HG02588 (cell line): ENCODE results near the gene LPCAT1.
"Not testable (repeated sequence)": the region's sequence is repeated elsewhere in the genome, so short reads cannot be mapped to it uniquely, and the experiment has no call there.

Source experiments
- ATAC-seq: cut with Tn5 transposase; IDR thresholded peaks from one replicate; pipeline ENCODE4 v1.9.1; 2021; ENCODE audit warnings: mild to moderate bottlenecking, moderate library complexity; ENCODE audit not compliant: unreplicated experiment

LPCAT1 gene

DNA sequence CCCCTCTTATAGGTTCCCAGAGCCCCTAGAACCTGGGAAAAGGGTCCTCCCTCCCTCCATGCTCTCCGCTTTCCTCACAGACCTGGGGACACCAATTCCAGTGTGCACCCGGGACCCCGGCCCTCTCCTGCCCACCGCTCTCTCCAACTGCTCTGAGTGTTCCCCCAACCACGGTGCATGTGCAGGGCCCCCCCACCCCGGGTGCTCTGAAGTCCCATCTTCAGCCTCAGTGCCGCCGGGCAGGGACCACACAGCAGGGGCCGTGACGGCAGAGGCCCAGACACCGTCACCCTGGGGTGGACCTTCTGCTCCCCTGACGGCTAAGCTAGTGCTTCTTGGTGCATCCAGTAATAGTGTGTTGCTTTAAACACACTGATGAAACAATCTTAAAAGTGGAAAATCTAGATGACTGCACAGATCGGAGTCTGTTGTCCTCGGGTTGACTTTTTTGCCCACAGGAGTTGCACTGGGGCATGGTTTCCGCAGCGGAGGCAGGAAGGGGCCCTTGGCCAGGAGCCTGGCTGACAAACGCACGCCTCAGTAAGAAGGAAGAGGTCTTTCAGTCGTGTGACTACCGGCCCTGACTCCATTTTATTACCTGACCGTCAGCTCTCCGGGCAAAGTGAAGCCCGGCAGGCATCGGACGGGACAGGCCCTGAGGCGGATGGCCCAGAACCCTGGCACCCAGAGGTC lies 42.3 kb downstream of the LPCAT1 start:
- no peak for ATAC-seq

DNA sequence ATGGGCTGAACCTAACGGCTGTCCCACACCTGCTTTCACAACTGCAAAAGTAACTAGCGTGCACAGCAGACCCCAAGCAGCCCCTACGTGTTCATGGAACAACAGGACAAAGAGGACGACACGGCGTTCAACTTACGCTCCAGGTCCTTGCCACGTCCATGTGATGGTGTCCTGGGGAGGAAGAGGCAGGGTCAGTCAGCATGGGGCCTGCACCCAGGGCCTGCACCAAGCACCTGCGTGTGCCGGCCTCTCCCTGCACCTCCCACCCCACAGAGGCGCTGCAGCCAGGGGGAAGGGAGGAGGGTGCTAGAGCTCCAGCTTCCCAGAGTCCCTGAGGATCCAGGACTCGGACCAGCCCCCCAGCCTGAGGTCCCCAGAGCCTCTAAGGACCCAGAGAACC lies 43.0 kb downstream of the LPCAT1 start:
- no peak for ATAC-seq

DNA sequence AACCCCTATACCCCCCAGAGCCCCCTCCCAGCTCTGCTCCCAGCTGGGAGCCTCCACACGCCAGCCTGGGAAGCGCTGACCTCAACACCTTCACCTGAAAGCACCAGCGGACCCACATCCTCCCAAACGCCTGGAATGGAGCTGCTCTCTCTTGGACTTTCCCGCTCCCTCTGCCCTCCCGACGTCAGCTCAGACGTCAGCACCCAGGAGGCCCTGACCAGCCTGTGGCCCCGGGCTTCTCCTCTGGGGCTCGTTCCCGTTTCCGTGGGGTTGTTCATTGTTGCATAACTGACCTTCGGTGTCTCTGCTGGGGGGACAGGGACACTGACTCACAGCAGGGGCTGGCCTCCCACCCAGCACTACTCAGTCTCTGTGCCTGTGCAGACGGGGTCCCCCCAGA lies 43.5 kb downstream of the LPCAT1 start:
- no peak for ATAC-seq

DNA sequence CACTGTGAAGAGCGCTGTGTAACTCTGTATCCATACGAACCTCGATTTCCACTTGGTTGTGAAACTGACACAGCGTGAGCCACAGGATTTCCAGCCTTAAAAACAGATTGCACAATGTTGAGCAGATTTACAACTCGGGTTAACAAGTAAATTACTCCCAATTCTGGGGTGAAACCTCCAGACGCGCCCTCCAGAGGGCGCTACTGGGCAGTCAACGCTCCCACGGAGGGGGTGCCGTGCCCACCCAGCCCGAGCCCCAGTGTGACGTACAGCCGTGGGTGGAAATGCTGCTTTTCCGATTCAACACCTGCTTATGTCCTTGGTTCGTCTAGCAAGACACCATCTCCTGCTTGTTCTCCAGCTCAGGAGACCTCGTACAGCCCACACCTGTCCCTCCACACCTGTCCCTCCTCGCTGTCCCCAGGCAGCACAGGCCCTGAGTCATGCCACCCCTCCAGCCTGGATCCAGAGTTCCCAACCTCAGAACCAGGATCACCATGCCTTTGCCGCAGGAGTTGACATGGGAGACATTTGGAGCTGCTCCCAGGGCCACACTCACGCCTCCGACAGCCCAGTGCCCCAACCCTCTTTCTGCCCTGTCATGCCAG lies 44.1 kb downstream of the LPCAT1 start:
- no peak for ATAC-seq

DNA sequence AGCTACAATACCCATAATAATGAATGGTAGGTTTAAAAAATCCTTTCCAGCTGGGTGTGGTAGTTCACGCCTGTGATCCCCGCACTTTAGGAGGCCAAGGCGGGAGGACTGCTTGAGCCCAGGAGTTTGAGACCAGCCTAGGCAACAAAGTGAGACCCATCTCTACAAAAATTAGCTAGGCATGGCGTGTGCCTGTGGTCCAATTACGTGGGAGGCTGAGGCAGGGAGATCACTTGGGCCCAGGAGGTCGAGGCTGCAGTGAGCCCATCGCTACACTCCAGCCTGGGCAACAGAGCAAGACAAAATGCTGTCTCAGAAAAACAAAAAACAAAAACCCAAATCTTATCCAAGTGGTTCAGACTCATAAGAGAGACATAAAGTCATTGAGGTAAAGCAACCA lies 44.7 kb downstream of the LPCAT1 start:
- no peak for ATAC-seq

DNA sequence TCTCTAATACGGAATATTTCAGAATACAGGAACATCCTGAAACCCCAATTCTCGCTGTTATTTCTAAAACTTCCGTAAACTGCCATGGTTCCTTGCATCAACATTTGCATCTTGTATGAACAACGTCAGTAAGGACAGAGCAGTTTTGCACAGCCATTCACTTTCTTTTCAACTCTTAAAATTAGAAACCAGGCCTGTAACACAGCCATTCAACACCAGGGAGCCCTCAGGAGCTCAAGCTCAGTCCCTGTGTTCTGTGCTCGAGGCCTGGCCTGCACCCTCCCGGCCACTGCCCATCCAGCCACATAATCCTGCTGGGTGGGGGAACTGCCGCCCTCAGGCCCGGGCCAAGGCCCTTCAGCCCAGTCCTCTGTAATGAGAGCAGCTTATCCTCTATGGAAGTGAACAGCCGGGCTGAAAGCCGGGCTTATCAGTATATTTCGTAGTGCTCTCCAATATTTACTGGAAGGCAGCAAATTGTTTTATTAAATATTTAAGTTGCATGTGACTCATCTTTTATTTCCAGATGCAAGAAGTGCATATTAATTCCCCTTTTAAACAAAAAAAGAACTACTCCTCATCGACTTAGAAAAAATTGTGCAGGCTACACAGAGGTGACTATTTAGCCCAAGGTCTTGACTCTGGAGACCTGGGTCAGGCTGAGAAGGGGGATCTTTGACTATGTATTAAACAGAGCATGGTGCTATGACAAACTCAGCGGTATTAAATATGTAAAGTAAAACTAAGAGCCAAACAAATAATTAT lies 45.3 kb downstream of the LPCAT1 start:
- ATAC-seq: no peak

DNA sequence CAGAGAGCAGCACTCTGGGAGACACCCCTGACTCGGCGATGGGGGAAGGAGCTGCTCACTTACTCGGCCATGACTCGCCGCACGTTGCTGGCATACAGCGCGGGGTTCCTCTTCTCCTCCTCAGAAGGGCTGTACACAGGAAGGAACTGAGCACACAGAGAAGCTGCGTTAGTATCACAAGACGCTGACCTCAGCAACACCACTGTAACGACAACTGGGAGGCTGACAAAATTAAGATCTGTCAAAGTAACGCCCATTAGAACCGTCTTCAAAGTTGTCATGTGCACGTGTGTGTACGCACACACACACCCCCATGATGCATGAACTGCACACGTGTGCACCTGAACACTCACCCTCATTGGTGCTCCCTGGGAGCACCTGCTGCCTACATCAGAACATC lies 46.4 kb downstream of the LPCAT1 start:
- no peak for ATAC-seq

DNA sequence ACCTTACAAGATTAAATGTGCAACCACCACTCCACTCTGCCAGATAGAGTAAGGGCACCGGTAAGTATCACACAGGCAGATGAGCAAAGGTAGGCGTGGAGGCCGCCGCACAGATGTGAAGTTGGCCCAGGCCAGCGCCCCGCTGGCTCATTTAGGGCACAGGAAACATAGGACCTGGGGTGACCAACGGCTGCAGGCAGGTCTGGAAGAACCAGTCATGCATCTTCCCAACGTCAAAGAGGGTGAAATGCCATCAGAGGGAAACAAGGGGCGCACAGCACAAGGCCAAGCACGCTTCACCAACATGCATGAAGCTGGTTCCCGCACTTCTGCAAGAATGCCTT lies 46.8 kb downstream of the LPCAT1 start:
- ATAC-seq: no peak

DNA sequence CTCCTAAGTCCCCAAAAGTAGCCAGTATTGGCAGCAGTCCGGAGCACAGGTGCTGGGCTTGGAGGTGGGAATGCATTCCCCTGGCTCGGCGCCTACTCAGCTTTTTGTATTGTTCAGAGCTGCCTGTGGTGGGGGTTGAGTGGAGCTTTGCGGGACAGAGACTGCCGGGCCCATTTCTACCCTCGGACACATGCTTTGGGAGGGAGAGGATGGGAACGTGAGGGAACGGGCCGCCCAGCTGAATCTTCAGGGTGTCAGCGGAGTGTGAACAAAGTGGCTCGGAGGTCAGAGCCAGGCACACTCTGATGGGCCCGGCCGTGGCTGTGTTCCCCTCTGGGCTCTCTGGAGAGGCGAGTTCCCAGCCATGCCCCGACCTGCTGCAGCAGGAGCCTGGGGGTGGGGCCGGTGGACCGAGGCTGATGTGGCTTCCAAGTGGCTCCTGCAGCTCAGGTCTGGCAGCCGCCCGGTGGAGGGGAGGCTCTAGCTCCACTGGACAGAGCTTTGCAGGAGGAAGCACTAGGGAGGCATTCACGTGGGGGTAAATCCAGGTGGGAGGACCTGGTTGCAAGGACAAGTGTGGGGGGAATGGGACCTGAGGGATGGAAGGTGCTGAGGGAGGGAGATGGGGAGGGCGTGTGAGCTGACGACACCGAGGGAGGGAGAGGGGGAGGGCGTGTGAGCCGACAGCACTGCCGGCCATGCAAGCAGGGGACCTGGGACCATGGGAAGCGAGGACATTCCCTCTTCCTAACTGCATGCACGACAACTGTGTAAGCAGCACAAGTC lies 47.4 kb downstream of the LPCAT1 start:
- no peak for ATAC-seq

DNA sequence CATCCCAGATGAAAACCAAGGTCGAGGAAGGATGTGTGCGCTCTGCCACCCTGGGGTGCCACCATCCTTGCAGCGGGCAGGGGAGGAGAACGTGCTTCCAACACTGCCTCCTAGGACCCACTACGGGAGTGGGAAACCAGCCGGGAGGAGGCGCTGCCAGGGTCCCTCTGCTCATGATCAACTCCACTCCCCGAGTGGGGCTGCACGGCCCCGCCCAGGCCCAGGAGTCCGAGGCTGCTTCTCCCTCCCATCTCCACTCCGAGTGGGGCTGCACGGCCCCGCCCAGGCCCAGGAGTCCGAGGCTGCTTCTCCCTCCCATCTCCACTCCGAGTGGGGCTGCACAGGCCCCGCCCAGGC lies 48.2 kb downstream of the LPCAT1 start:
- not testable (repeated sequence) for ATAC-seq

DNA sequence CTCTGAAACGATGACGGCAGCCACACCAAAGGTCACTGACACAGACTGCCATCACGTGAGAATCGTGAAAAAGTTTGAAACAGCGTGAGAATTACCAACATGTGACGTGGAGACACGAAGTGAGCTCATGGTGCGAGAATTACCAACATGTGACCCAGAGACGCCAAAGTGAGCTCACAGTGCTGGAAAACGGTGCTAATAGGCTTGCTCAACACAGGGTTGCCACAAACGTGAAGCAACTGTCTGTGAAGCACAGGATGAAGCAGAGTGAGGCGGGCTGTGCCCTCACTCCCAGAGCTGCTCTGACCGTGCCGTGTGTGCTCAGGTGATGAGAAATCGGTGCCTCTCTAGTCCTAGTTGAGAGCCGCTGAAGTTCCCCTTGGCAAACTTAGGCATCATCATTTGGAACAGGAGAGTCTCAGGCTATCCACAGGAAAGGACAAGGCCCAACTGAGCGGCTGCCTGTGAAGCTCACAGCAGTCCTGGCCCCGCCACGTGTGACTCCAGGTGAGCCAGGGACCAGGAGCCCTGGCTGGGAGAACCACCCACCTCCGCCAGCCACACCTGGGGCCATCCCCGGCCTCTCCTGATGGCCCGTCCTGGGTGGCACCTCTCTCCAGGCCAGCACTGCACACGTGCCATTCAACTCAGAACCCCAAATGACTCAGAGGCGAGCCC lies 48.8 kb downstream of the LPCAT1 start:
- no peak for ATAC-seq

DNA sequence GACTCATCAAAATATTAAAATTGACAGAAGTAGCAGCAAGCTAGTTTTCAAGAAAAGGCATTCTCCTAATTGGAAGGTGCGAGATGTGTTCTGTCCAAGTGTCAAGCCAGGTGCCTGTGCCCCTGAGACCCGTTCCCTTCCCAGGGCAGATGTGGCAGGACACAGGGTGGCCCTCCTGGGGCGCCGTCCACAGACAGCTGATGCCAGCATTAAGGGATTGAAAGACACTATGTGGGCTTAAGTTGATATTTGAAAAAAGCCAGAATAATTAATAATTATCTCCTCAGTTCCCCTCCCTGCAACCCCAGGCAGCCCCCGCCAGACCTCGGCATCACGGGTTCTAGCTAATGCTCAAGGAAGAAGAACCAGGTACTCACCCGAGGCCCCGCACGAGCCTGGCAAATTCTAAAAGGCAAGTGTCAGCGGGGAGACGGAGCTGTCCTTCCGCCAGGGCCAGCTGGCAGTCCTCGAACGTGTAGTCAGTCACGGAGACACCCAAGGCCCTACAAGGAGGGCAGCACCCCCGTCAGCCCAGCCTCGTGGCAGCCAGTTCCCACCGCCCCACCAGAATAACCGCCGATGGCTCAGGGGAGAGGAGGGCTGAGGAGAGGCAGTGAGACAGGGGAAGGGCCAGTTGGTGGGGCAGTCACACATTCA lies 49.4 kb downstream of the LPCAT1 start:
- ATAC-seq: no peak

DNA sequence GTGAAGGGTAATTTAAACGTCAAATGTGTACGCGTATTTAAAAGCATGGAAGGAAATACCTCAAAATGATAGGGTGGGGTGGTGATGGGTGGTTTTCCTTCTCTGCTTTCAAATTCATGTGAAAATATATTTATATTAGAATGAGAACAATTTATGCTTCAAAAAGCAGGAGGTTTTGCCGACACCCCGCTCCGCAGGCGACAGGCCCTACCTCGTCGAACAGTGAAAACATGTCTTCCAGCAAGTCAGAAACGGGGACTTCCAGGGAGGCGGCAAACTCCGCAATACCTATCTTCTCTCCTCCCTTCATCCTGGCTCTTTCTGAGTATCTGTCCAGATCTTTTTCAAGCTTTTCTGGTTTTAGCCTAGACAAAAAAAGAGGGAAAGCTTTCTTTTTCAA lies 50.0 kb downstream of the LPCAT1 start:
- no peak for ATAC-seq

DNA sequence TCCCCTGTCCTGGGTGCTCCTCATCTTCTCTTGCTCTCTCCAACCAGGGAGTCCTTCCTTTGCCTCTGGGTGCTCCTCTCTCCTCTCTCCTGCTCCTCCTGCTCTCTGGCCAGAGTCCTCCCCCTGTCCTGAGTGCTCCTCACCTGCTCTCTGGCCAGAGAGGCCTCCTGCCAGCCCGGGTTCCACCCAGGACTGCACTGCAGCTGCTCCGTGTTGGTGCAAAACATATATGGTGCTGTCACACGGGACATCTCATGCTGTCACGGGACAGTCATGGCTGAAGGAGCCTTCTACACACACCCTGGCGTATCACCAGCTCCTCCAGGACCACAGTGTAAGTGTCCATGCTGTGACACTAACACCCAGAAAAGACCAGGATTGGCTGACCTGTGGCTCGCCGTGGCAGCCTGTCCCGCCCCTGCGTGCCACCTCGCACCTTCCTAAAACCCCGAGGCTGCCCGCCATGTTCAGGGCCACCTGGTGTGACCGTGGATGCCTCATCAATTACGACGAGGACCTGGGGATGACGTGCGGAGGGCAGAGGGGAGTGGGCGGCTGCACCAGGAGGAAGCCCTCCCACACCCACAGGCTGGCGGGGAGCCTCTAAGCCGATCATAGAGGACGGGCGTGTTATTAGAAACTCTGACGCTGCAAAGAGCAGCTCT lies 50.7 kb downstream of the LPCAT1 start:
- ATAC-seq: no peak

DNA sequence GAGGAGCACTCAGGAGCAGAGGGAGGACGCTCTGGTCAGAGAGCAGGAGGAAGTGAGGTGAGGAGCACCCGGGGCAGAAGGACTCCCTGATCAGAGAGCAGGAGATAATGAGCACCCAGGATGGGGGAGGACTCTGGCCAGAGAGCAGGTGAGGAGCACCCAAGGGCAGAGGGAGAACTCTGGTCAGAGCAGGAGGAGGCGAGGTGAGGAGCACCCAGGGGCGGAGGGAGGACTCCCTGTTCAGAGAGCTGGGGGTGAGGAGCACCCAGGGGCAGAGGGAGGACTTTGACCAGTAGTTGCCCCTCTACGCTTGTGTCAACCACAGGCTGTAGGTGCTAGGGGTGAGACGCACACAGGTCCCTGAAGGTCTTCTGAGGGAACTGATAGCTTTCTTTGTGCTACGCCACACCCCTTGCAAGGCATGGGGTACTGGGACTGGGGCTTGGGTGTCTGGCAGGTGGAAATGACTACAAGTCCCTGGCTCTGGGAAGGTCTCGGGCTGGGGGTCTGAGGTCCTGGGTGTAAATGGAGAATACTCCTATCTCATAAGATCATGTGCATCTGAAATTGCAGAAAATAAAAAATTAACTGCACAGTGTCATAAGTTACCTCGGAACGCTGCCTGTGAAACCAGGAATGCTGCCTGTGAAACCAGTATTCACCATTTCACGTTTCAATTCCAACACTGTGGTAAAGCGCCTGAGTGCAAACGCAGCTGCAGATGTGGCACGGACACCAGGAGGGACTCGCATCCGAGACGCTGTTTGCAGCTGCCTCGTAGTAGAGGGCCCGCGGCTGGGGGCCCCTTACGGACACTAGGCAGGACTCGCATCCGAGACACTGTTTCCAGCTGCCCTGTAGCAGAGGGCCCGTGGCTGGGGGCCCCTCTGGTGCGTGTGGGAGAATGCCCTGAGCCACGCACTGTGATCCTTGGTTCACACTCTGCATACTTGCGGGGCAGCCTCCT lies 51.5 kb downstream of the LPCAT1 start:
- no peak for ATAC-seq

DNA sequence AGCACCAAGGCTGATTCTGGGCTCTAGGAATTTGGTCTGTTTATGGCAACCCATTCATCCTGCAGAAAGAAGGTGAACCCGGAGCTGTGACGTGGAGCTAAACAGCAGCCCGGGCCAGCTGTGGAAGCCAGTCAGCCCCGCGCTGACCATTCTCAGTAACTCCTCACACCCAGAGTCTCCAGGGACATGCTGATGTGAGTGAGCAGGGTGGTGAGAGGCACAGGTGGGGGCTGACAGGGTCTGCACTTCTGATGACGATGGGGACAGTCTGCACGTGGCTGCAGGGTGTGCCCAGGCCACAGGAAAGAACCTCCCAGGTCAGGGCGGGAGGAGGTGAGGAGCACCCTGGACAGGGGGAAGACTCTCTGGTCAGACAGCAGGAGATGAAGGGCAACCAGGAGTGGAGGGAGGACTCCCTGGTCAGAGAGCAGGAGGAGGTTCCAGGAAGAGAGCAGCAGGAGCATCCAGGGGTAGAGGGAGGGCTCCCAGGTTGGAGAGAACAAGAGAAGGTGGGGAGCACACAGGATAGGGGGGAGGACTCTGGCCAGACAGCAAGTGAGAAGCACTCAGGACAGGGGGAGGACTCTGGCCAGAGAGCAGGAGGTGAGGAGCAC lies 52.4 kb downstream of the LPCAT1 start:
- ATAC-seq: no peak

DNA sequence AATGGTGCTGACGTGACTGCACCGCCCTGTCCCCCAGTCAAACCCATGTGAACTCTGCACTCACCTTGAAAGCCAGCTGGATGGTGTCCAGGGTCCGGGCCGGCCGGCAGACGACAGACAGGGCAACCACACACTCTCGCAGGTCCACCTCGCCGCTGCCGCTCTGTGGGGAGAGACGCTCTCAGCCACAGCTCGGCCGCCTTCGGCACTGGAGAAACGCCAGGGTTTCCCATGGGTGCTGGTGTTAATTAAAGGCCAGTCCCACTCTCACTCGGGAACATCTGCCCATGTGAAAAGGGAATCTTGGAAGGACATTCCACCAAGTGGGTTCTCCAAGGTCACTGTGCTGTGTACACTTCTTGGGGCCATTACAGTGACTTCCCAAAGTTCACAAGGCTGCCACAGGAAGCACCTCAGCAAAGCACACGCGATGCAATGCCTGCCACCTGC lies 53.0 kb downstream of the LPCAT1 start:
- no peak for ATAC-seq
